Esophagus muscularis mucosa (tissue), 4 donors: Measurements from ENCODE around the gene KLRB1. TPM values are rescaled to one million over a fixed set of nuclear protein-coding genes. Genes with fewer than 3 reads are reported as not detected.
A peak's percentile ranks its signal among the peaks of the same experiment; 100 is the strongest.

ENCODE experiments used
- DNase-seq: peaks from one replicate; pipeline ENCODE4 v3.0.0-alpha.2; 2017; ENCODE audit errors: extremely low spot score
- H3K27ac ChIP-seq, 4 donors: fragments of 200-600 bp; sonication (generic); replicated peaks in 1 of 4; 1 replicate in 3 of 4; 2 replicates in 1 of 4; pipeline ENCODE4 v1.5.1; 2016 to 2019; ENCODE audit warnings: mild to moderate bottlenecking in 1 of 4
- H3K27me3 ChIP-seq, 4 donors: fragments of 200-600 bp; sonication (generic); one replicate each; pipeline versions ENCODE4 v1.5.1 to v1.6.0; 2016 to 2019
- H3K36me3 ChIP-seq, 4 donors: fragments of 200-600 bp; sonication (generic); one replicate each; pipeline ENCODE4 v1.5.1; 2016 to 2019
- H3K4me1 ChIP-seq, 4 donors: fragments of 200-600 bp; sonication (generic); one replicate each; pipeline ENCODE4 v1.5.1; 2016 to 2019
- H3K4me3 ChIP-seq, 4 donors: fragments of 200-600 bp; sonication (generic); 1 replicate in 2 of 4; 2 replicates in 2 of 4; pipeline ENCODE4 v1.5.1; 2016 to 2019; ENCODE audit warnings: mild to moderate bottlenecking in 4 of 4, moderate library complexity in 1 of 4
- H3K9me3 ChIP-seq, 4 donors: fragments of 200-600 bp; sonication (generic); 1 replicate in 3 of 4; 2 replicates in 1 of 4; pipeline ENCODE4 v1.5.1; 2016 to 2019
- EP300 ChIP-seq: sonication (generic); formaldehyde crosslinking; IDR thresholded peaks from one replicate; pipeline ENCODE4 v1.6.1; 2017; ENCODE audit warnings: antibody characterized with exemption
- POLR2A ChIP-seq: fragments of 450-650 bp; IDR thresholded peaks from one replicate; pipeline ENCODE4 v1.6.1; 2017; ENCODE audit warnings: antibody characterized with exemption, moderate library complexity, mild to moderate bottlenecking, low read depth
- POLR2AphosphoS5 ChIP-seq, 2 donors: sonication (generic); formaldehyde crosslinking; IDR thresholded peaks; one replicate each; pipeline ENCODE4 v1.6.1; 2017; ENCODE audit warnings: antibody characterized with exemption in 2 of 2
- WGBS: methylation state at CpG from one replicate; pipeline ENCODE4 v1.1.5; 2018; 5-methylcytosine and 5-hydroxymethylcytosine counted together
- intact Hi-C: fragments of 100-400 bp; cut with DNase I; formaldehyde crosslinking; loops from one replicate; pipeline ENCODE4 v1.15.1; 2023
- total RNA-seq, 4 donors: library from RNA; depleted of rRNA; stranded (reverse); fragments of >200 nt; gene quantifications; one replicate each; pipeline versions ENCODE4 v1.1.0 to v1.2.1, GENCODE V29; 2016
- TF ChIP-seq, protein P1 (sequence below), 3 experiments: fragments of 200-600 bp in 2 of 3; fragments of 450-650 bp in 1 of 3; sonication (generic) in 2 of 3; IDR thresholded peaks; one replicate each; pipeline ENCODE4 v1.5.1; 2017 to 2019; ENCODE audit warnings: antibody characterized with exemption in 3 of 3, mild to moderate bottlenecking in 2 of 3, moderate library complexity in 1 of 3

KLRB1 gene
- total RNA-seq, 4 donors from 2014 or later, result 0.23 to 1.5 (median 0.52) TPM; not detected in 1

DNA sequence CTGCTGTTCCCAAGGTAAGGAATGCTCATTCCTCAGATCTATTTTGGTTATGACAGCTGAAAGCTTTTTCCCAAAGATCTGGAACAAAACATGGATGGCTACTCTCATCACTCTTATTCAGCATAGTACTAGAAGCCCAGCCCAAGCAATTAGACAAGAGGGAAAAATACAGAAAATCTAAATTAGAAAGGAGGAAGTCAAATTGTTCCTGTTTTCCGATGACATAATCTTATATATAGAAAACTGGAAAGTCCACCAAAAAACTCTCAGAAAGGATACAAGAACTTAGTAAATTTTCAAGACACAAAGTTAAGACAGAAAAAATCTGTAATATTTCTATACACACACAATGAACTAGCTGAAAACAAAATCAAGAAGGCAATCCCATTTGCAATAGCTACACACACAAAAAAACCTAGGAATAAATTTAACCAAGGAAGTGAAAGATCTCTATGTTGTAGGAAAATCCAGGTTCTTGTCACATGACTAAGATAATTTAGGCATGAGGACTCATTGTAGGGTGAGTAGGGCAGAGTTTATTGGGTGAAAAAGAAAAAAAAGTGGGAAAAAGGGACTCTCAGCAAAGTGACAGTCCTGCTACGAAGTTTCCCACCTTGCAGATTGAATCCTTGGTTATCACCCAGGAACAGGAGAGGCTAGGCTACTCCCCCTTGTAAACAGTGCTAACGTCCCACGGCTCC is 28.6 kb upstream of the KLRB1 start:
- WGBS, result 92% methylated on average over 4 of the region's 4 CpGs
- H3K9me3 ChIP-seq, result peaks cover 0 to 7% (median 0%) of the 10 kb centered on the region in 4 donors
- no peak overlapping the region for H3K4me3 ChIP-seq
- no peaks in the 10 kb centered on the region for H3K36me3 ChIP-seq
- TF ChIP-seq EP300 (no peak), POLR2A (no peak), POLR2AphosphoS5 (IDR thresholded peaks at IDR 0.05) (no peak)
- TF ChIP-seq, protein P1, sequence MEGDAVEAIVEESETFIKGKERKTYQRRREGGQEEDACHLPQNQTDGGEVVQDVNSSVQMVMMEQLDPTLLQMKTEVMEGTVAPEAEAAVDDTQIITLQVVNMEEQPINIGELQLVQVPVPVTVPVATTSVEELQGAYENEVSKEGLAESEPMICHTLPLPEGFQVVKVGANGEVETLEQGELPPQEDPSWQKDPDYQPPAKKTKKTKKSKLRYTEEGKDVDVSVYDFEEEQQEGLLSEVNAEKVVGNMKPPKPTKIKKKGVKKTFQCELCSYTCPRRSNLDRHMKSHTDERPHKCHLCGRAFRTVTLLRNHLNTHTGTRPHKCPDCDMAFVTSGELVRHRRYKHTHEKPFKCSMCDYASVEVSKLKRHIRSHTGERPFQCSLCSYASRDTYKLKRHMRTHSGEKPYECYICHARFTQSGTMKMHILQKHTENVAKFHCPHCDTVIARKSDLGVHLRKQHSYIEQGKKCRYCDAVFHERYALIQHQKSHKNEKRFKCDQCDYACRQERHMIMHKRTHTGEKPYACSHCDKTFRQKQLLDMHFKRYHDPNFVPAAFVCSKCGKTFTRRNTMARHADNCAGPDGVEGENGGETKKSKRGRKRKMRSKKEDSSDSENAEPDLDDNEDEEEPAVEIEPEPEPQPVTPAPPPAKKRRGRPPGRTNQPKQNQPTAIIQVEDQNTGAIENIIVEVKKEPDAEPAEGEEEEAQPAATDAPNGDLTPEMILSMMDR (IDR thresholded peaks at IDR 0.05), result no peak
- no peaks in the 10 kb centered on the region for H3K4me1 ChIP-seq
- intact Hi-C loops, result no loop called here
- DNase-seq, result no peak
- no peak overlapping the region for H3K27ac ChIP-seq
- H3K27me3 ChIP-seq, result no peaks in the 10 kb centered on the region

DNA sequence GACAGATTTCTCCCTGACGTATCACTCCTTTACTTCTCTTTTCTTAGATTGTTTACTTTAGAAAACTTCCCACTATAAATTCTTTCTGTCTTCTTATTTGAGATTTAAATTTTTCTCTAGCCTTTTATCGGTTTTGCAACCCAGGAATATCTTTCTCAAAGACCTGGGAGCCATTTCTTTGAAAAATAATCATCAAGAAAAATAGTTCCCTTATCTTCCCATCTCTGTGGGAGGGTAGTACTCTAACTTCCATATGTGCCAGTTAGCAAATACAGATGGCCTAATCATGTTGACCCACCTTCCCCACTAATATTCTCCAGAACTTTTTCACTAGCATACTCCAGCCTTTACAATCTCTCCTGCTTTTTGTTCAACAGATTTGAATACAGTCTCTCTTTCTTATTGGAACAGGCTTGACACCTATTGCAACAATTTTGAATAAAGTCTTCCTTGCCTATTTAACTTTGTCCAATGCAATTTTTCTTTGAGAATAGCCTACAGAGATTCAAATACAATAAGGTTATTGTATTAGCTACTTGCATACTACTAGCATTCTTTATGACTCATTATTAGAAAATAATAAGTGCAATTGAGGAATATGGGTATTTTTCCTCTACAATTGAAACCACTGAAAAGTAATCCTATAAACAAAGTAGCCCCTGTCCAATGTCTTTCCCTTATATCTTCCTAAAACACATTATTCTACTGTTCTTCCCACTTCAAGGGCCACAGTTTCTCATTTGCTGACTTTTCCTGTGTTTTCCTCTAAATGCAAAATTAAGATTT is 27.4 kb upstream of the KLRB1 start:
- Histone ChIP-seq H3K9me3 (peaks cover 0 to 7% (median 0%) of the 10 kb centered on the region in 4 donors), H3K36me3 (no peaks in the 10 kb centered on the region), H3K27me3 (no peaks in the 10 kb centered on the region), H3K4me1 (no peaks in the 10 kb centered on the region), H3K27ac (no peak overlapping the region), H3K4me3 (no peak overlapping the region)
- intact Hi-C loops, result loop anchor here (5.0 kb wide), 1 partner anchor 72 kb away; no protein-coding TSS in a partner anchor
- DNase-seq, result no peak
- WGBS, result 64% methylated on average over 2 of the region's 2 CpGs
- TF ChIP-seq POLR2AphosphoS5 (IDR thresholded peaks at IDR 0.05) (no peak), POLR2A (no peak), EP300 (no peak)
- TF ChIP-seq, protein P1 (IDR thresholded peaks at IDR 0.05), result no peak

DNA sequence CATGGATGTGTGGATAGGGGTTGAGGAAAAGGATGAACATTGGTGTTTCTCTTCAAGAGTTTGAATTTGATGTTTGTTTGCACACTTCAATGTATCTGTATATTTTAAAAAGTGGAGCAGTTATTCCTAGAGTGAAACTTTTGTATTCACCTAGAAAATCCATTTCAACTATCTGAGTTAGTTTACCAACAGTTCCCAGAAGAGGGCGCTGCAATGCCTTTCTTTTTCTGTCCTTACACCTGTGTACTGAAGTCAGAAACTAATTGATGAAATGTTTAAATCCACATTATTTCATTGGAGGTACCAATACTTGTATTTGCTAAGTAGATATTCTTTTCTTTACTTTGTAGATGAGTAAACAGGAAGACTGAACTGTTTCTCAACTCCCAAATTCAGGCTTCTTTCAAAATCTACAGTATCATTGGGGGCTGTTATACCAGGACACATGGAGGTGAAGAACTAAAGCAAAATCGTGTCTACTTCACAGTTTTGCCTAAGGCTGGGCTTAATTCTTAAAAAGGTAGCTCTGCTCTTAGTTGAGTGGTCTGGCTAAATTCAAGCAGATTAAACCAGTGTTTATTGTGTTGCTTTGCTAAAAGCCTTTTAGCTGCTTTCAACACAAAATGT is 26.6 kb upstream of the KLRB1 start:
- Histone ChIP-seq H3K27me3 (no peaks in the 10 kb centered on the region), H3K9me3 (peaks cover 0 to 7% (median 0%) of the 10 kb centered on the region in 4 donors), H3K4me3 (no peak overlapping the region), H3K36me3 (no peaks in the 10 kb centered on the region), H3K4me1 (no peaks in the 10 kb centered on the region), H3K27ac (no peak overlapping the region)
- no peak for DNase-seq
- TF ChIP-seq, protein P1 (IDR thresholded peaks at IDR 0.05), result peak; percentile 35 to 57 (median 38)
- TF ChIP-seq POLR2A, result no peak
- intact Hi-C loops, result loop anchor here (5.0 kb wide), 1 partner anchor 73 kb away; no protein-coding TSS in a partner anchor
- 35% methylated on average over 2 of the region's 2 CpGs for WGBS

DNA sequence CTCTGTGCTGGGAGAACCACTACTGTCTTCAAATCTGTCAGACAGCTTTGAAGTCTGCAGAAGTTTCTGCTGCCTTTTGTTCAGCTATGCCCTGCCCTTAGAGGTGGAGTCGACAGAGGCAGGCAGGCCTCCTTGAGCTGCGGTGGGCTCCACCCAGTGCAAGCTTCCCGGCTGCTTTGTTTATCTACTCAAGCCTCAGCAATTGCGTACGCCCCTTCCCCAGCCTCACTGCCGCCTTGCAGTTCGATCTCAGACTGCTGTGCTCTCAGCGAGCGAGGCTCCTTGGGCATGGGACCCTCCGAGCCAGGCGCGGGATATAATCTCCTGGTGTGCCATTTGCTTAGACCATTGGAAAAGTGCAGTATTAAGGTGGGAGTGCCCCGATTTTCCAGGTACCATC is 25.1 kb upstream of the KLRB1 start:
- no peak overlapping the region for H3K27ac ChIP-seq
- no peaks in the 10 kb centered on the region for H3K4me1 ChIP-seq
- no peaks in the 10 kb centered on the region for H3K36me3 ChIP-seq
- H3K27me3 ChIP-seq, result no peaks in the 10 kb centered on the region
- intact Hi-C loops, result loop anchor here (5.0 kb wide), 1 partner anchor 75 kb away; no protein-coding TSS in a partner anchor
- H3K4me3 ChIP-seq, result no peak overlapping the region
- TF ChIP-seq POLR2A, result no peak
- TF ChIP-seq, protein P1 (IDR thresholded peaks at IDR 0.05), result no peak
- TF ChIP-seq EP300, result no peak
- 94% methylated on average over 12 of the region's 13 CpGs for WGBS
- no peak for DNase-seq
- H3K9me3 ChIP-seq, result peaks cover 0 to 7% (median 0%) of the 10 kb centered on the region in 4 donors
